Dendritic cell treated with granulocyte-macrophage colony-stimulating factor and Interleukin-4, amounts not matched to agents 40 ng/mL and 50 ng/mL, for 4 days (primary cell): Measurements from ENCODE around the gene CNTNAP3.
"Not testable (repeated sequence)": the region's sequence is repeated elsewhere in the genome, so short reads cannot be mapped to it uniquely, and the experiment has no call there.

Experiments used
- H3K27ac Mint-ChIP-seq: one replicate; pipeline ENCODE4 v1.8.0; 2022; ENCODE audit warnings: mild to moderate bottlenecking, mixed read lengths
- H3K27me3 Mint-ChIP-seq: one replicate; pipeline ENCODE4 v1.8.0; 2022; ENCODE audit warnings: mild to moderate bottlenecking, mixed read lengths
- H3K36me3 Mint-ChIP-seq: one replicate; pipeline ENCODE4 v1.8.0; 2022; ENCODE audit warnings: low read depth, mixed read lengths
- H3K4me1 Mint-ChIP-seq: one replicate; pipeline ENCODE4 v1.8.0; 2022; ENCODE audit warnings: low read depth, mixed read lengths
- H3K4me3 Mint-ChIP-seq: one replicate; pipeline ENCODE4 v1.8.0; 2022; ENCODE audit warnings: mild to moderate bottlenecking, moderate library complexity, mixed read lengths
- H3K9me3 Mint-ChIP-seq: one replicate; pipeline ENCODE4 v1.8.0; 2022; ENCODE audit warnings: mixed read lengths
- intact Hi-C: fragments of 100-400 bp; cut with micrococcal nuclease; formaldehyde crosslinking; loops from one replicate; pipeline ENCODE4 v1.15.0; 2022

The CNTNAP3 gene

GRCh38 chr9:39111746-39112145, 176.2 kb downstream of the CNTNAP3 start:
- H3K27me3 Mint-ChIP-seq, H3K4me3 Mint-ChIP-seq, H3K9me3 Mint-ChIP-seq, H3K4me1 Mint-ChIP-seq, H3K27ac Mint-ChIP-seq, H3K36me3 Mint-ChIP-seq, intact Hi-C loops: not testable (repeated sequence)

GRCh38 chr9:39108145-39108544, 179.8 kb downstream of the CNTNAP3 start:
- H3K27me3 Mint-ChIP-seq = no peaks in the 10 kb centered on the region
- no peaks in the 10 kb centered on the region for H3K36me3 Mint-ChIP-seq
- intact Hi-C loops = no loop called here
- H3K4me1 Mint-ChIP-seq = no peaks in the 10 kb centered on the region
- no peak overlapping the region for H3K4me3 Mint-ChIP-seq
- H3K27ac Mint-ChIP-seq = no peak overlapping the region
- no peaks in the 10 kb centered on the region for H3K9me3 Mint-ChIP-seq

GRCh38 chr9:39097208-39097607, 190.8 kb downstream of the CNTNAP3 start:
- intact Hi-C loops, H3K27me3 Mint-ChIP-seq, H3K4me1 Mint-ChIP-seq, H3K9me3 Mint-ChIP-seq, H3K36me3 Mint-ChIP-seq, H3K27ac Mint-ChIP-seq, H3K4me3 Mint-ChIP-seq: not testable (repeated sequence)

GRCh38 chr9:39085311-39085710, 202.7 kb downstream of the CNTNAP3 start:
- H3K36me3 Mint-ChIP-seq, H3K9me3 Mint-ChIP-seq, H3K27ac Mint-ChIP-seq, H3K4me1 Mint-ChIP-seq, H3K27me3 Mint-ChIP-seq, intact Hi-C loops, H3K4me3 Mint-ChIP-seq: not testable (repeated sequence)

- H3K27me3 Mint-ChIP-seq, H3K27ac Mint-ChIP-seq, H3K4me1 Mint-ChIP-seq, intact Hi-C loops, H3K36me3 Mint-ChIP-seq, H3K9me3 Mint-ChIP-seq, H3K4me3 Mint-ChIP-seq: not testable (repeated sequence)
These were observed 205.4 kb downstream of the CNTNAP3 start for GRCh38 chr9:39082574-39082973.

GRCh38 chr9:39080081-39080480, 207.9 kb downstream of the CNTNAP3 start:
- H3K9me3 Mint-ChIP-seq, H3K36me3 Mint-ChIP-seq, intact Hi-C loops, H3K4me1 Mint-ChIP-seq, H3K27ac Mint-ChIP-seq, H3K4me3 Mint-ChIP-seq, H3K27me3 Mint-ChIP-seq: not testable (repeated sequence)

GRCh38 chr9:39078621-39079256, 209.2 kb downstream of the CNTNAP3 start:
- H3K4me1 Mint-ChIP-seq, H3K36me3 Mint-ChIP-seq, H3K9me3 Mint-ChIP-seq, intact Hi-C loops, H3K4me3 Mint-ChIP-seq, H3K27ac Mint-ChIP-seq, H3K27me3 Mint-ChIP-seq: not testable (repeated sequence)

GRCh38 chr9:39073537-39073936, 214.4 kb downstream of the CNTNAP3 start:
- intact Hi-C loops, H3K9me3 Mint-ChIP-seq, H3K36me3 Mint-ChIP-seq, H3K27ac Mint-ChIP-seq, H3K4me1 Mint-ChIP-seq, H3K4me3 Mint-ChIP-seq, H3K27me3 Mint-ChIP-seq: not testable (repeated sequence)

GRCh38 chr9:39067683-39068082, 220.3 kb downstream of the CNTNAP3 start:
- H3K27ac Mint-ChIP-seq, H3K9me3 Mint-ChIP-seq, H3K4me3 Mint-ChIP-seq, H3K4me1 Mint-ChIP-seq, H3K36me3 Mint-ChIP-seq, intact Hi-C loops, H3K27me3 Mint-ChIP-seq: not testable (repeated sequence)

- H3K4me3 Mint-ChIP-seq, H3K9me3 Mint-ChIP-seq, H3K36me3 Mint-ChIP-seq, H3K27ac Mint-ChIP-seq, H3K27me3 Mint-ChIP-seq, H3K4me1 Mint-ChIP-seq, intact Hi-C loops: not testable (repeated sequence)
These were observed 225.0 kb downstream of the CNTNAP3 start for GRCh38 chr9:39062966-39063365.

- H3K9me3 Mint-ChIP-seq = peaks cover 19% of the 10 kb centered on the region
- intact Hi-C loops, H3K36me3 Mint-ChIP-seq: not testable (repeated sequence)
These were observed 233.5 kb downstream of the CNTNAP3 start for GRCh38 chr9:39054453-39054852.

GRCh38 chr9:39046833-39047232, 241.1 kb downstream of the CNTNAP3 start:
- intact Hi-C loops, H3K27me3 Mint-ChIP-seq, H3K4me1 Mint-ChIP-seq, H3K4me3 Mint-ChIP-seq, H3K36me3 Mint-ChIP-seq, H3K27ac Mint-ChIP-seq: not testable (repeated sequence)
- H3K9me3 Mint-ChIP-seq = peaks cover 33% of the 10 kb centered on the region

More at GRCh38 chr9:39054453-39054852, 233.5 kb downstream of the CNTNAP3 start:
- H3K27ac Mint-ChIP-seq, H3K4me3 Mint-ChIP-seq, H3K27me3 Mint-ChIP-seq, H3K4me1 Mint-ChIP-seq: not testable (repeated sequence)

- intact Hi-C loops, H3K4me1 Mint-ChIP-seq, H3K4me3 Mint-ChIP-seq, H3K36me3 Mint-ChIP-seq, H3K27me3 Mint-ChIP-seq, H3K27ac Mint-ChIP-seq: not testable (repeated sequence)
- peaks cover 28% of the 10 kb centered on the region for H3K9me3 Mint-ChIP-seq
These were observed 245.6 kb downstream of the CNTNAP3 start for GRCh38 chr9:39042352-39042803.

- H3K4me1 Mint-ChIP-seq, H3K36me3 Mint-ChIP-seq, H3K27ac Mint-ChIP-seq, H3K4me3 Mint-ChIP-seq, intact Hi-C loops, H3K27me3 Mint-ChIP-seq: not testable (repeated sequence)
- H3K9me3 Mint-ChIP-seq = peaks cover 28% of the 10 kb centered on the region
These were observed 246.2 kb downstream of the CNTNAP3 start for GRCh38 chr9:39041774-39042173.

- H3K4me3 Mint-ChIP-seq, H3K4me1 Mint-ChIP-seq, H3K27ac Mint-ChIP-seq, H3K27me3 Mint-ChIP-seq, H3K36me3 Mint-ChIP-seq, intact Hi-C loops: not testable (repeated sequence)
- peaks cover 18% of the 10 kb centered on the region for H3K9me3 Mint-ChIP-seq
These were observed 248.8 kb downstream of the CNTNAP3 start for GRCh38 chr9:39039148-39039547.
